Stimulated activated CD8-positive, alpha-beta memory T cell treated with anti-CD3 and anti-CD28 coated beads, Interleukin-12 subunit alpha, Interleukin-12 subunit beta, amount 100 ng/mL, for 1 hour (primary cell): ENCODE measurements around the gene NRAS.
"Not testable (repeated sequence)": the region's sequence is repeated elsewhere in the genome, so short reads cannot be mapped to it uniquely, and the experiment has no call there.

ENCODE experiments used
- DNase-seq: peaks from one replicate; pipeline ENCODE4 v3.0.0-alpha.2; 2020; ENCODE audit warnings: low read depth

Gene NRAS

DNA sequence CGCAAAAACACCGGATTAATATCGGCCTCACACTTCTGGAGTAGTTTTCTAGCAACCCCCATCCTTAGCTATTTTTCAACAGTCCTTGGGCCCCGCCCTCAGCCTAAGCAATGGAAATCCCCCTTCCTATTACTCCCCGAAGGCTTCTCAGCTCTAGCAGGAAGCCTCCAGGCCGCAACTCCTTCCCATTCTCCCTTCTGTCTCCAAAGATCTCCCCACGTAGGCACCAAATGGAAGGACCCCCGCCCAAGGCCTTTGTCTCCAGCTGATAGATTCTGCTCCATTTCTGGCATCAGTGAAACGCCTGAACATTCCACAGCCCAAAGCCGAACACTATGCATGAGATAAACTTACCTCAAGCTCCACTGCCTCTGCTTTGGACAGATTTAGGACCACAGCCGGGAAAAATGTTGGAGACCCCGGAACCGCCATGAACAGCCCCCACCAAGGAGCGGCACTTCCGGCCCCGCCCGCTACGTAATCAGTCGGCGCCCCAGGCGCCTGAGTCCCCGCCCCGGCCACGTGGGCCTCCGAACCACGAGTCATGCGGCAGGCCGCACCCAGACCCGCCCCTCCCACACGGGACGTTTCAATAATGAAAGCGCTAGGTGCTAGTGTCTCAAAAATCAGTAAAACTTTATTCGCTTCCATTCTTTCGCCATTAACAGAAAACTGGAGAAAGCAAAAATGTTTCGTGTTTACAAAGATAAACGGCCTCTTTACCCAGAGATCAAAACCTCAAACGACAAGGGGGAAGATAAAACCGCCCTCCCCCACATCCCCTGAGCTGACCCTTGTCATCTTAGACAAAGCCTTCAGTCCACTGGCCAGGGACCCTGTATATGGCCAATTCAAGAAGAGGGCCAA, at the start of gene NRAS:
Gene NRAS (minus strand): TSS at position 468 of the 867 bp plus-strand sequence. CDS start 611 bp downstream, outside the sequence.
- peak; percentile 95 for DNase-seq

DNA sequence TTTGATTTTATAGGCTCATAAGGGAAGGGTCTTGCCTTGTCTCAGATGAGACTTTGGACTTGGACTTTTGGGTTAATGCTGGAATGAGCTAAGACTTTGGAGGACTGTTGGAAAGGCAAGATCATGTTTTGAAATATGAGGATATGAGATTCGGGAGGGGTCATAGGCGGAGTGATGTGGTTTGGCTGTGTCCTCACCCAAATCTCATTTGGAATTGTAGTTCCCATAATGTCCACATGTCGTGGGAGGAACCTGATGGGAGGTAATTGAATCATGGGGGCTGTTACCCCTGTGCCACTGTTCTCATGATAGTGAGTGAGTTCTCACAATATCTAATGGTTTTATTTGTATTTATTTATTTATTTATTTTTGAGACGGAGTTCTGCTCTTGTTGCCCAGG, 48.1 kb upstream of the NRAS start:
- DNase-seq = no peak

DNA sequence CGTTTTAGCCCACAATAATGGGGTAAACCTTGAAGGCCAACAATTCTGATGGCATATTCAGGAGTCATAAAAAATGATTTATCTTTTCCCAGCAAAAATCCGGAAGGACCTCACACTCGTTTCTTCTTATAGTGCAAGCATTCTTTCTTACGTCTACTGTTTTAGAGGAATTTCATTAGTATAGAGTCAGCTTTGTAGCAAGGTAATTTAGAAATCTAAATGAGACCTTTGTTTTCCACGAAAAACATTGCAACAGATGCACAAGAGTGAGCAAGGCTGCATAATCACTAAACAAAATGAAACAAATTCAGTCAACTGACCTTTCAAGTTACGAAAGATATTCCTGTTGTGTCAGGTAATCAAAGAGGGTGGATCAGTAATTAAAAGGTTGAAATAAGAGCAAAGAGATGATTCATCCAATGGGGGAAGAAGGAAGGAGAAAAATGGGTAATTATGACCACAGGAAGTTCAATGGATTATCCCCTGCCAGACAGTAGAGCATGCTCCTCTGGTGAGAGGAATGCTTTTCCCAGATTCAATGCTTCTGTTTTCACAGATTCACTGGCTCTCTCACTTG, 41.8 kb upstream of the NRAS start:
- DNase-seq = no peak

DNA sequence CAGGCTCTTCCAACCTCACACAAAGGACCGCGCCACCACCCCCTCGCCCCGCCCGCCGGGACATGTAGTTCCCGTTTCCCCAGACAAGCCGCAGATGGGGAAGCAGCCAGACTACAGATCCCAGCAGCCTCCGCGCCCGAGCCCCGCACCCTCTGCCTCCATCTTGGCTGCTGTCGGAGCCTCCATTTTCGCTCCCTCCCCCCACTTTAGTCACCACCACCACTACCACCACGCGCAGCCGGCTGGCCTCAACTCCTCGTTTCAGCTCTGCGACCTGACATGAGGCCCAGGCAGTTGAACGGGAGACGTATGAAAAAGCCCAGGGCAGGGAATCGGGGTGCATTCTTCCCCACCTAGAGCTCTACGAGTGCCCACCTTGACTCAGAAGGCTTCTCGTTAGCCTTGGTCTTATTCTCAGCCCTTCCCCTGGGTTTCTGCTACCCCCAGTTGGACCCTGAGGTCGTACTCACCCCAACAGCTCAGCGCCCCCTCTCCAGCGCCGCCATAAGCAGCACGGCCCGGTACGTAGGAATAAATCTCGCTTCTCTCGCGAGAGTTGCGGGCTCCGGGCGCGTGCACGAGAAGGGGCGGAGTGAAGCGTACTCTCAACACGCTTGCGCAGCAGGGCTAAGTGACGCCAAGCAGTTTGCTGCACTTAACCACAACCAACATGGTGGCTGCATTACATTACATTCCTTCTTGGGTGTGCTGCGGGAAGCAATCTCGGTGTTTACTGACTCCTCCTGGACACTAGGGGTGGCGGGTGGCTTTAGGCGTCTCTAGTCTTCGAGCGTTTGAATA, 41.1 kb upstream of the NRAS start, which contains the start of gene CSDE1:
Gene CSDE1 (minus strand): TSS at position 530 of the 801 bp plus-strand sequence. CDS start 18,094 bp downstream, outside the sequence.
- peak; percentile 96 for DNase-seq

DNA sequence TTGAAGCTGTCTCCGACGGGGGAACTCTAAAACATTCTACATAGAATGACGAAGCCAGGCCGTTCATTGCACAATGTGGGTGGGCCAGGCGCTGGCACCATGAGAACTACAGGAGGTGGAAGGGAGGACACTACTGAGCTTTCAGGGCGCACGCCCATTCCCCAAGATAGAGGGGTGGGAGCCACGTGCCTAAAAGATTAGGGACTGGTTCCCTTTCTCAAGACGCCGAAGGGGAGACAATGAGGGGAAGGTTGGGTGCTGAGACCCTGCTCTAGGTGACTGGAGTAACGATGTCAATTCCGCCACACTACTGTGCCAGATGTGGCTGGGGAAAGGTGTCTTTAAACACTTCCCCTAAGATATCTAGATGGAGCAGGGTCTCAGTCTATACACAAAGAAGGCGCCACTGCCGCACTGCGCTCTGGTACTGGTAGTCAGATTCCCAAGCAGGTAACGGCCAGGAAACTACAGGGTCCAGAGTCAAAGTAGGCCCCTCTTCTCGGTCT, 40.4 kb upstream of the NRAS start:
- no peak for DNase-seq

DNA sequence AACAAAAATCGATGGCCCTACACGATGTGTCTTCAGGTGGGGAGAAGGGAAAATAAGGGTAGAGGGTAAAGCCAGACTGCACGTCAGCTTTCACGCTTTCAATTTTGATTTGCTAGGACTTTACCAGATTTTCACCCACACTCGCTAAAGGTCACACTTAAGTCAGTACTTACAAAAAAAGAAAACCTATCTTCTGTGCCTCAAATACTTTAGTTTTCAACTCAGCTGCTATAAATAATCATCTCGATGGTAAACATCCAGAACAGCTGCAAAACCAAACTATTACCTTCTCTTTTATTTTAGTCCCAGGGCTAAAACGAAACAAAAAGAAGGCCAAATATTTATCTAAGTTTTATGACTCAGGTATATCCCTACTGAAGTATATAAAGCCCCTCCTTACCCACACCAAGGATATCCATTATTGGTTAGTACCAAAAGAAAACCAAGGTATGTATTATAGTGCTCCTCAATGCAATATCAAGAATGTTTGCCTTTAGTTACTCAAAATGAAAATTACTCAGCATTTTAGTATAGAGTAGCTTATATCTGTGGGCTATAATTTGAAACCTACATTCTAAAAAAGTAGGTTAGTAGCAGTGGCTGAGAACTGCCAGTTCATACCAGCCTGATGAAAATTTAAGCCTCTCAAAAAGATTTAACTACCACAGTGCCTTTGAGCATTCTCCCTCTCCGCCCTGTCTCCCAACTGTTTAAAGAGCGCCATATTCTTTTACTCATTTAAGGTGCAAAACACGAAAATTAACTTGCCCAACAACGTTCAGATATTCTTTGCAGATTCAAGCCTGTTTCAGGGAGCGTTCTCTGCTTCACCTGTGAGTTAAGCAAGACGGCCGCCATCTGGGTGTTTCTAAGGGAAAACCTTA, 39.7 kb upstream of the NRAS start:
- no peak for DNase-seq

DNA sequence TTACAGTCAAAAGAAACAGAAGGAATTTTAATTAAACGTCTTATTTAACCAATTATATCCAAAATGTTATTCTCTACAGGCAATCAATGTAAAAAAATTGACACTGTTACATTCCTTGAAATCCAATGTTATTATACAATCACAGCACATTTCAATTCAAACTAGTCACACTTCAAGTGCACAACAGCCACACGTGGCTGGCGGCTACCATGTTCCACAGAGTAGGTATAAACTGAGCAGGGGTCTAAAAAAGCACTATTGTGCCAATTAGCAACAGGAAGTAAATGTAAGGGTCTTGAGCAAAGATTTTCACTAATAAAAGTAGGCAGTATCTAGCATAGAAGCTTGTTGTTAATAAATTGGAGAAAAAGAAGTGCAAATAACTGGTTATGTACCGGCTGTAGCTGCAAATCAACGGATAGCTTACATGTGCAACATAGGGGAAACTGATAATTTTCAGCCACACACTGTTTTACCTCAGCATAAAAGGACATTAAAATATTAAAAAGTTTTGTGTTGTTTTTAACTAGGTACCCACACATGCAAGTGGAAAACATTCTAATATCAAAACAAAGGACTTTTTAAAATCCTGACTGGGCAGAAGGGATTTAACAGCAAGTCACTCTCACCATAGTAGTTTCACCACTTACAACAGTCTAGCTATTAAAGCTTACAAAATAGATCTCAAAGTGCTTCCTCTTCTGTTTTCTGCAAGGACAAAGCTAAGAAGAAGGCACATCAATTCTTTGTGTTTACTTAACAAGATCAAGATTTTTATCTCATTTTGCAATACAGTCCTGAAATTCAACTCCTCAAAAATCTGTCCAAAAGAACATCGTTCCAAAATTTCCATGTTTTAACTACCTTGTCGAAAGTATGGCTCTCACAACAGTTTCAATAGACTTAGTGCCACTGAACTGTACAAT, 38.7 kb upstream of the NRAS start:
- DNase-seq = no peak

DNA sequence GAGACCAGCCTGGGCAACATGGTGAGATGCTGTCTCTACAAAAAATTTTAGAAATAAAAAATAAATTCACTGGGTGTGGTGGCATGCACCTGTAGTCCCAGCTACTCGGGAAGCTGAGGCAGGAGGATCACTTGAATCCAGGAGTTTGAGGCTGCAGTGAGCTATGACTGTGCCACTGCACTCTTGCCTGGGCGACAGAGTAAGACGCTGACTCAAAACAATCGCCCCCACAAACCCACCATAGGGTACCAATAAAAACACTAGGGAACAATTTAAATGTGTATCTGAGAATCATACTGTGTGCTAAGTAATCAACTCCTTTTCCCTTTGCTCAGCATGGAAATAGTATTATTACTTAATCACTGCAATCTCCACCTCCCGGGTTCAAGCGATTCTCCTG, 37.1 kb upstream of the NRAS start:
- DNase-seq = not testable (repeated sequence)

DNA sequence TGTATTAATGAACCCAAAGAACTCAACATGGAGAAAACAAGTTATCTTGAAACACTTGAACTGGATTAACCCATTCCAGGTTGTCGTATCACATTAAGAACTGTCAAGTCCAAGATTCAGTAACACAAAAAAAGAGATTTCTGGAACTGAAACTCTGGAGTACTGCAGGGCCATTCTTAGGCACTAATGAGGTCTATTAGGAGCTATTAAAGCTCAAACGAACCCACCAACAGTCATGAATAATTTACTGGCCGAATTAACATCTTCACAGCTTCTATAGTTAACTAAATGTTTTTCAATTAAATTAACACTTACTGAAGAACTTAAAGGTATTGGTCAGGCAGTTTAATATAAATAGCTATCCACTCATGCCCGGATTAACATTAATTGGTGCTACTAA, 36.6 kb upstream of the NRAS start:
- DNase-seq = no peak

DNA sequence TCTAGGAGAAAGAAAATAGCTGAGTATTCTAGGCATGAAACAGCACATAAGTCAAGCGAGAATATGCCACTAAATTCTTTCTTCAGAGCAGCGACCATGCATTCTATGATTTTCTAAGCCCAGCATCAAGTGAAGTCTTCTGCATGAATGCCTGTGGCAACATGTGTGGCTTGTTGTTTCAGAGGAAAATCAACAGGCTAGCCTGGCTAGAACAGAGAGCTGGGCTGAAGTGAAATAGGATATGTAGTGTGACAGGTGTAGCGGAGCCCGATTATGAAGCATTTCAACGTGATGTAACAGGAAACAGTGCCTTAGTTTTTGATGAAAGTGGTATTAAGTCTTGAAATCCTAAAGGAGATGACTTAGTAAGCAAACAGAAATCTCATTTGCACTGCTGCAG, 34.2 kb upstream of the NRAS start:
- no peak for DNase-seq

DNA sequence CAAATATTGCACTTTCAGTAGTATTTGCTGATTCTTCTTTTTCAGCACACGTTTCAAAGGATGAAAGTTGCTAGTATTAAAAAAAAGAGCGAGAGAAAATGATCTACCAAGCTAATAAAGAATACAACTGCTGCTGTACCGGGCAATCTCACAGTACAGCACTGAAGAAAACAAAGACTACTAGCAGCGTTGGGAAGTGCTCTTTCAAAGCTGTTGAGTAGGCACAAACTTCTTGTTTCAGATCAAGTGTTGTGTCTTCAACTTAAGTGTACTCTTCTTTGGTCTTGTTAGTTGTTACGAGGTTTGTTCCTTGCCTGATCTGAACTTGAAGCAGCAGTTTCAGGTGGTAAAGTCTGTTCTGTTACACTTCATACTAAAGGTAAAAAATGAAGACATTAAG, 33.3 kb upstream of the NRAS start:
- no peak for DNase-seq

DNA sequence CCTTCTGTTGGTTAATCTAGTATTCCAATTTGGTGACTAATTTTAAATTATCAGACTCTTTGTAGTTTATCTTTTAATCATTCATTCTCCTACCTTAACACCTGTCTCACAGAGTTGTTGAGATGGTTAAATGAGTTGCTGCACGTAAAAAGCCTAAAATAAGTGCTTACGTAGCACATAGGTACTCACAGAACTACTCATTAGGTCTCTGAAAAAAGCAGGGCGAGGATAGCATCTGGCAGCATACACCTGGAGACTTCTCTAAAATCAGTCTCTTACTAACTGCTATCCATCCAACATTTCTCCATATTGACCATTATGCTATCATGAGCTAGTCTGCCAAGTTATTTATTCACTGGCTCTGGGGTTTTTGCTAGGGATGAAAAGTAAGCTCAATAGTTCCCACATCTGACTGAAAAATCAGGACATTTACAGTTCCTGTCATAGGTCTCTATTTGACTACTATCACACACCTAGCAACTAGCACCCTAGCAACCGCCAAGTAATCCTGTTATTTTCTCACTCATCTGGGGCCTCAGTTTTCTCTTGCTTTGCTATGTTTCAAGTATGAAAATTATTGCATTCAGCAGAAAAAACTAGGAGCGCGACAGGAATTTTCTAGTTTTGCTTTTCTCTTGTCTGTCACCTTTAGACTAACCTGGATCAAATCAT, 30.0 kb upstream of the NRAS start:
- no peak for DNase-seq

DNA sequence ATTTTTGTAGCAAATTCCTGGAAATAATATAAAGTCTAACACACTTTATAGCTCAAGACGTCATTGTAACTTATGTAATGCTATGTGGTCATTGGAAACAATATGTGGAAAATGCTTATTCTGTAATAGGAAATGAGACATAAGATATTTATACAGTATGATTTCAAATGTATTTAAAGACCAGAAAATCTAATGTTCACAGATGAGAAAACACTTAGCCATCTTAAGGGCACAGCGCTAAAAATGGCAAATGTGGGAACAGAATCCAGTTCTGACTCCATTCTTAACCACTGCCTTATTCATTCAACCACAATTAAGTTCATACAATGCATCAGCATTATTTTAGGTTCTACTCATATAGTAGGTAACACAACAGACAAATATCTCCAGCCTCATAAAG, 28.7 kb upstream of the NRAS start:
- DNase-seq = no peak

DNA sequence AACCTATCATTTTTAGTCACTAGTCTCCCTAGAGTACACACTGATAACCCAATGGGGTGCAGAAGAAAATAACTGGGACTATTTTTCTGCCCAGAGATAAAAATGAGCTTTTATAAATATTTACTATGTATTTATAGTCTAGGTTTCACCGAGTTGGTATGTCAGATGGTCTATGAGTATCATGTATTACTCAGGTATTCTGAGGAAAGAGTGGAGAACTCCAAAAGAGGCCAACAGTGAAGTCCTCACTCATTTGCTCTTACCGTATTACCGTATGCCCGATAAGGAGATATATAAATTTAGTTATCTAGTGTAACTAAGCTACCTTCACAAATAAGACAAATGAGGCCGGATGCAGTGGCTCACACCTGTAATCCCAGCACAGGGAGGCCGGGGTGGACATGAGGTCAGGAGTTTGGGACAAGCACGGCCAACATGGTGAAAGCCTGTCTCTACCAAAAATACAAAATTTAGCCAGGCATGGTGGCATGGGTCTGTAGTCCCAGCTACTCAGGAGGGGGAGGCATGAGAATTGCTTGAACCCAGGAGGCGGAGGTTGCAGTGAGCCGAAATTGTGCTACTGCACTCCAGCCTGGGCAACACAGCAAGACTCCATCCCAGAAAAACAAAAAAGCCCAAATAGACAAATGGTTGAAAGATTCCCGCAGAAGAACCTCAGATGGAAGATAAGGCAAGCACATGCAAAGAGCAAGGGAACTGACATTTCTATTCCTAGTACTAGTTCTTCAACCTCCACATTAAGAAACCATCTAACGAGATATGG, 25.6 kb upstream of the NRAS start:
- no peak for DNase-seq

DNA sequence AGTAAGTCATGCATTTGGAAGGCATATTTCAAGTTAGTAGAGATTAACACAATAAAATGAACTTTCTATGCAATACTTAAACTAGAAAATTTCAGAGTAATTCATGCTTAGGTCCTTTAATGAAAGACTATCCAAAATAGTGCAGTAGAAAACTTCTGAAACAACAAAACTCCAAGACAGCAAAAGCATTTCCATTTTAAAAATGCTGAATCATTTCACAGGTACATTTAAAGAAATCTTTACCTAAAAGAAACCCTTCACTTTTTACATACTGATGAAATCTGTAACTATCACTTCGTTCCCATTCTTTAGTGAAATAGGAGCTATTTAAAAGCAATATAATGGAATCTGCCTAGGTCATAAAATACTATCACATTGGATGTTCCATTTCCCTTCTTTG, 23.8 kb upstream of the NRAS start:
- no peak for DNase-seq

DNA sequence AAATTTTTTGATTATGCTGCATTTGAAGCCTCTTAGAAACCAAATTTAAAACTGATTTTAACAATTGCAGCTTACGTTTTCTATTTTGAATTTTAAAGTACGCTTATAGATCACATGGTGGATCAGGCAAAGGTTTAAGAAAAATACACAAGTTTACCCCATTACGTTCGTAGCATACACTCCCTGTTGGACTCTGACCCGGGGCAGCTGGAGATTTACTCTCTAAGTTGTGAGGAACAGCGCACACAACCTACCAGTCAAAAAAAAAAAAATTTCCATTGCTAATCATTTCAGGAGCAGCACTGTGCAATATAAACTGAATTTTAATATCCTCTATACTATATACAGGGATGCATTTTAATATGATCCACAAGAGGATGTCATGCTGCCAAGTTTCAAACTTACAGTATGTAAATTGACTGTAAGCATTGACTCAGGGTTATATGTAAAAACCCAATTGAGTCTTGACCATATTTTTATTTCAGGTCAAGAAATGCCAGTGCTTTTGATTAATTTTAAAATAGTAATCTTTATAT, 20.8 kb upstream of the NRAS start:
- no peak for DNase-seq

DNA sequence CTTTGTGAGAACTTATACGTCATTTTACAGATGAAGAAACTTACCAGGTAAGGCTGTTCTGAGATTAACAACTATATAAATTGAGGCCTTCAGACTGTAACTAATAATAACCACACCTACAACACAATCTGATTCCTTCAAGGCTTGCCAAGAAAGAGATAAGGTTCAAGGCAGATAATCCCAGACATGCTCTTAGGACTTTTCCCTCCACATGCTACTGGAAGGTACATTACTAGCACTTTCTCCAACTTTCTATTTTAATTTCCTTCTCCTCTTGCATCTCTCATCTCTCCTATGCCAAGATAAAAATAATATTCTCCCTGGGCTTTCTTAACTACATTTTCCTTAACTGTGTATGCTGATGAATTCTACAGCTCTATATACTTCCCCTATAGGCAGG, 18.9 kb upstream of the NRAS start:
- no peak for DNase-seq

DNA sequence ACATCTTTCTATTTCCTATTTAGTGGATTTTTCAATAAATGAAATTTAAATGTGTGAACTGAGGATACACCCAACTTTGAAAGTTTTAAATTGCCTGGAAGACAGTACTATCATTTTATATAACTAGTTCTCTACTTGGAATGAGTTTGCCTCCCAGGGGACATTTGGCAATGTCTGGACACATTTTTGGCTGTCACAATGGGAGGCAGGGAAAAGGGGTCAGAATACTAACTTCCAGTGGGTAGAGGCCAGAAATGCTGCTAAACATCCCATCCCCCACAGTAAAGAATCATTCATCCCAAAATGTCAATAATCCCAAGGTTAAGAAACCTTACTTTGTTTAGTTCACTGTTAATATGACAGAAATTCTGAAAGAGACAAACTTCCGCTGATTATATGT, 13.2 kb upstream of the NRAS start:
- no peak for DNase-seq

DNA sequence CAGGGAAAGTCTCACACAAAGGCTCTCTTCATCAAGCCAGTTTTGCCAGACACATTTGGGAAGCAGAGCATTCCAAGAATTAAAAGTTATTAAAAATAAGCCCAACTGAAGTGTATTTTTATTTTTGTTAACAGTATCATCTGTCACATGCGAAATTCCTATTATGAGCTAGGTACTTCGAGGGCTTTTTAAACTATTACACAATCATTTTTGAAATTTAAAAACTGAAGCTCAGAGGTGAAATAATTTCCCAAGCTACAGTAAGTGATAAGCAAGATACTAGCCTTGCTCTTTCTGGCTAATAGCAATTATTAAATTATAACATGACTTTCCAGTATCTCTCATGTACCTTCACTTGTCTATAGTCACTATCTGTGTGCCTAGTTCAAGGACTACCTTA, 12.0 kb upstream of the NRAS start:
- no peak for DNase-seq
